HepG2 (cell line): Measurements from ENCODE around the gene AJM1. TPM values are rescaled to one million over a fixed set of nuclear protein-coding genes. Genes with fewer than 3 reads are reported as not detected.
A peak's percentile ranks its signal among the peaks of the same experiment; 100 is the strongest.

Source experiments
- CREB1 ChIP-seq, 2 experiments: fragments of 450-650 bp in 1 of 2; IDR thresholded peaks; 2 replicates each; pipeline ENCODE4 v1.6.1; 2016 to 2017; ENCODE audit warnings: control low read depth in 1 of 2, mild to moderate bottlenecking in 1 of 2, missing compliant biosample characterization in 1 of 2, missing genetic modification characterization in 1 of 2
- FOXA3 ChIP-seq: IDR thresholded peaks from 2 replicates; pipeline ENCODE4 v1.6.1; 2016; ENCODE audit warnings: missing genetic modification reagents, missing compliant biosample characterization
- HDAC6 ChIP-seq: fragments of 200-600 bp; sonication (generic); IDR thresholded peaks from 2 replicates; pipeline ENCODE4 v1.7.0; 2017; ENCODE audit warnings: mild to moderate bottlenecking, antibody characterized with exemption, low read length, low read depth
- HMG20B ChIP-seq: conservative IDR thresholded peaks from 2 replicates; pipeline ENCODE4 v1.6.1; 2016; ENCODE audit warnings: missing genetic modification reagents, missing compliant biosample characterization
- HOXA3 ChIP-seq: sonication (generic); formaldehyde crosslinking; IDR thresholded peaks from 2 replicates; pipeline ENCODE4 v1.5.0; 2020; ENCODE audit warnings: missing genetic modification reagents
- MAFG ChIP-seq: sonication (generic); formaldehyde crosslinking; IDR thresholded peaks from 2 replicates; pipeline ENCODE4 v1.5.1; 2020; ENCODE audit warnings: mild to moderate bottlenecking, missing genetic modification reagents
- MAFK ChIP-seq, 2 experiments: IDR thresholded peaks in 1 of 2; conservative IDR thresholded peaks in 1 of 2; 2 replicates each; pipeline ENCODE4 v1.6.1; 2011; ENCODE audit warnings: improper control_type of control experiment in 2 of 2, low read length in 2 of 2
- MTF2 ChIP-seq: sonication (generic); formaldehyde crosslinking; IDR thresholded peaks from 2 replicates; pipeline ENCODE4 v1.5.0; 2020; ENCODE audit warnings: missing genetic modification reagents, borderline replicate concordance
- NBN ChIP-seq: fragments of 450-650 bp; conservative IDR thresholded peaks from 2 replicates; pipeline ENCODE4 v1.6.1; 2017
- NFIC ChIP-seq: IDR thresholded peaks from 2 replicates; pipeline ENCODE4 v1.6.1; 2012; ENCODE audit warnings: mild to moderate bottlenecking, low read length, inconsistent platforms
- RBFOX2 ChIP-seq: fragments of 200-400 bp; formaldehyde crosslinking; IDR thresholded peaks from 2 replicates; pipeline ENCODE4 v1.6.1; 2017; ENCODE audit warnings: low read depth, mild to moderate bottlenecking, low read length
- RFX1 ChIP-seq: fragments of 450-650 bp; IDR thresholded peaks from 2 replicates; pipeline ENCODE4 v1.6.1; 2017
- YEATS4 ChIP-seq: sonication (generic); formaldehyde crosslinking; IDR thresholded peaks from 2 replicates; pipeline ENCODE4 v1.4.0; 2020; ENCODE audit warnings: missing genetic modification reagents, borderline replicate concordance
- ZKSCAN8 ChIP-seq: IDR thresholded peaks from 2 replicates; pipeline ENCODE4 v1.6.1; 2016; ENCODE audit warnings: borderline replicate concordance, missing genetic modification reagents, missing compliant biosample characterization
- ZNF224 ChIP-seq: sonication (generic); formaldehyde crosslinking; IDR thresholded peaks from 2 replicates; pipeline ENCODE4 v1.5.0; 2020; ENCODE audit warnings: mild to moderate bottlenecking, missing genetic modification reagents
- ZNF770 ChIP-seq: sonication (generic); formaldehyde crosslinking; IDR thresholded peaks from 2 replicates; pipeline ENCODE4 v1.5.0; 2020; ENCODE audit warnings: mild to moderate bottlenecking, missing genetic modification reagents
- ZNF773 ChIP-seq: sonication (generic); formaldehyde crosslinking; IDR thresholded peaks from 2 replicates; pipeline ENCODE4 v1.4.0; 2020; ENCODE audit warnings: missing genetic modification reagents, borderline replicate concordance
- polyA plus RNA-seq, 8 experiments: library from polyadenylated mRNA; depleted of rRNA in 3 of 8; stranded (reverse) in 7 of 8; unstranded in 1 of 8; fragments of >200 nt; fragmentation: Illumina TruSeq in 4 of 8; extraction: Trizol in 4 of 8; gene quantifications; 2 replicates each; pipeline versions ENCODE4 v1.2.1 to v1.2.3, GENCODE V29; 2011 to 2016; ENCODE audit warnings: low read depth in 4 of 8, missing spikeins in 1 of 8, mixed read lengths in 1 of 8; ENCODE audit not compliant: insufficient read depth in 1 of 8
- total RNA-seq, 5 experiments: library from RNA; depleted of rRNA; stranded (reverse); fragments of >200 nt; fragmentation: Illumina TruSeq; extraction: Trizol; gene quantifications; 2 replicates each; pipeline ENCODE4 v1.2.3, GENCODE V29; 2016; ENCODE audit warnings: low read depth in 1 of 5
- TF ChIP-seq, protein P1 (sequence below), 2 experiments: sonication (generic) in 1 of 2; formaldehyde crosslinking in 1 of 2; IDR thresholded peaks; 2 replicates each; pipeline versions ENCODE4 v1.6.1 to v1.9.0; 2014 to 2022; ENCODE audit warnings: antibody characterized with exemption in 1 of 2, borderline replicate concordance in 1 of 2, inconsistent platforms in 1 of 2, low read depth in 1 of 2, missing genetic modification reagents in 1 of 2
- TF ChIP-seq, protein P2 (sequence below): sonication (generic); formaldehyde crosslinking; IDR thresholded peaks from 2 replicates; pipeline ENCODE4 v1.4.0; 2020; ENCODE audit warnings: missing genetic modification reagents, borderline replicate concordance

The AJM1 gene
- total and polyA plus RNA-seq, 2 of the 13 experiments (the other 11 are each of a cell fraction or from before 2014, with no cell fraction given), result 1.1 to 1.2 TPM

DNA sequence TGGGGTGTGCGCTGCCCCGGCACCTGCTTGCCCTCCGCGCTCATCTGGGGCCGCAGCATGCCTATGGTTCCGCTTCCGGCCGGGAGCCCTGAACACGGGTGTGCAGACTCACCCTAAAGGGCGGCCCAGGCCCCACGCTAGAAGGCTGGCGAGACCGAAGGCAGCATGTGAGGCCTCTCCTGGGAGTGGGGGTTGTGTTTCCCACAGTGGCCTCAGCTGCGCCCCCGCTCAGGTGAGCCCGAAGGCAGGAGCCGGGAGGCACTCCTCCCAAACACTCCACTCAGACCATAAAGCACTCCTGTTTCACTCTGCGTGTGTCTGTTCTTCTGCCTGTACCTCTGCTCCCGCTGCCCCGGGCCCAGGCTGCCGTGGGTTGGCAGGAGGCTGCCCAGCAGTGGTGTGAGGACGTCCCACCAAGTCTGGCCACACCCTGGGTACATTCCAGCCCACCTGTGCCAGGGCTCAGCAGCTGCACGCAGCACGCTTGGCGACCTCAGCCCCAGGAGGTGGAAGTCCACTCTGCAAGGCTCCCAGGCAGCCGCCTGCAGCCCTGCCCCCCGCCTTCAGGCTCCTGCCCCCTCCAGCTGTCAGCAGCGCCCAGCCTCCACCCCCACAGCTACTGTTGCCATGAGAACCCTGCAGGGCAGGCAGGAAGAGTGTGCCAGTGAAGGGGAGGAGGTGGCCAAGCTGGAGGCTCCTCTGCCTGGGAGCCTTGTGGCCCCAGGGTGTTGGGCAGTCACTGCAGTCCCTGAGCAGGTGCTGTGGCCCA, 1.2 kb upstream of the AJM1 start (continued):
- TF ChIP-seq, protein P1, sequence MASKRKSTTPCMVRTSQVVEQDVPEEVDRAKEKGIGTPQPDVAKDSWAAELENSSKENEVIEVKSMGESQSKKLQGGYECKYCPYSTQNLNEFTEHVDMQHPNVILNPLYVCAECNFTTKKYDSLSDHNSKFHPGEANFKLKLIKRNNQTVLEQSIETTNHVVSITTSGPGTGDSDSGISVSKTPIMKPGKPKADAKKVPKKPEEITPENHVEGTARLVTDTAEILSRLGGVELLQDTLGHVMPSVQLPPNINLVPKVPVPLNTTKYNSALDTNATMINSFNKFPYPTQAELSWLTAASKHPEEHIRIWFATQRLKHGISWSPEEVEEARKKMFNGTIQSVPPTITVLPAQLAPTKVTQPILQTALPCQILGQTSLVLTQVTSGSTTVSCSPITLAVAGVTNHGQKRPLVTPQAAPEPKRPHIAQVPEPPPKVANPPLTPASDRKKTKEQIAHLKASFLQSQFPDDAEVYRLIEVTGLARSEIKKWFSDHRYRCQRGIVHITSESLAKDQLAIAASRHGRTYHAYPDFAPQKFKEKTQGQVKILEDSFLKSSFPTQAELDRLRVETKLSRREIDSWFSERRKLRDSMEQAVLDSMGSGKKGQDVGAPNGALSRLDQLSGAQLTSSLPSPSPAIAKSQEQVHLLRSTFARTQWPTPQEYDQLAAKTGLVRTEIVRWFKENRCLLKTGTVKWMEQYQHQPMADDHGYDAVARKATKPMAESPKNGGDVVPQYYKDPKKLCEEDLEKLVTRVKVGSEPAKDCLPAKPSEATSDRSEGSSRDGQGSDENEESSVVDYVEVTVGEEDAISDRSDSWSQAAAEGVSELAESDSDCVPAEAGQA (IDR thresholded peaks at IDR 0.05; ENCODE audit: low read depth), result no peak
- TF ChIP-seq, protein P1 (CRISPR knock-in tag; IDR thresholded peaks at IDR 0.05; ENCODE audit: borderline replicate concordance), result no peak
- TF ChIP-seq HMG20B (CRISPR knock-in tag), result 0 out of 2 replicates have a peak, but pooled peaks have one; percentile 11
- peak; percentile 71 for TF ChIP-seq RBFOX2
- TF ChIP-seq ZKSCAN8 (CRISPR knock-in tag), result no peak
- TF ChIP-seq FOXA3 (CRISPR knock-in tag), result no peak
- TF ChIP-seq NBN, result no peak
- TF ChIP-seq HDAC6, result no peak
- no peak for TF ChIP-seq MTF2 (CRISPR knock-in tag)
- TF ChIP-seq ZNF770, result no peak
- no peak for TF ChIP-seq MAFK (conservative IDR thresholded peaks at IDR 0.05 in 1 of 2, IDR thresholded peaks at IDR 0.05 in 1 of 2; ENCODE audit: low read length in 2 of 2)
- TF ChIP-seq, protein P2, sequence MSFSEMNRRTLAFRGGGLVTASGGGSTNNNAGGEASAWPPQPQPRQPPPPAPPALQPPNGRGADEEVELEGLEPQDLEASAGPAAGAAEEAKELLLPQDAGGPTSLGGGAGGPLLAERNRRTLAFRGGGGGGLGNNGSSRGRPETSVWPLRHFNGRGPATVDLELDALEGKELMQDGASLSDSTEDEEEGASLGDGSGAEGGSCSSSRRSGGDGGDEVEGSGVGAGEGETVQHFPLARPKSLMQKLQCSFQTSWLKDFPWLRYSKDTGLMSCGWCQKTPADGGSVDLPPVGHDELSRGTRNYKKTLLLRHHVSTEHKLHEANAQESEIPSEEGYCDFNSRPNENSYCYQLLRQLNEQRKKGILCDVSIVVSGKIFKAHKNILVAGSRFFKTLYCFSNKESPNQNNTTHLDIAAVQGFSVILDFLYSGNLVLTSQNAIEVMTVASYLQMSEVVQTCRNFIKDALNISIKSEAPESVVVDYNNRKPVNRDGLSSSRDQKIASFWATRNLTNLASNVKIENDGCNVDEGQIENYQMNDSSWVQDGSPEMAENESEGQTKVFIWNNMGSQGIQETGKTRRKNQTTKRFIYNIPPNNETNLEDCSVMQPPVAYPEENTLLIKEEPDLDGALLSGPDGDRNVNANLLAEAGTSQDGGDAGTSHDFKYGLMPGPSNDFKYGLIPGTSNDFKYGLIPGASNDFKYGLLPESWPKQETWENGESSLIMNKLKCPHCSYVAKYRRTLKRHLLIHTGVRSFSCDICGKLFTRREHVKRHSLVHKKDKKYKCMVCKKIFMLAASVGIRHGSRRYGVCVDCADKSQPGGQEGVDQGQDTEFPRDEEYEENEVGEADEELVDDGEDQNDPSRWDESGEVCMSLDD (CRISPR knock-in tag), result no peak
- no peak for TF ChIP-seq ZNF773 (CRISPR knock-in tag)
- TF ChIP-seq MAFG (CRISPR knock-in tag), result no peak
- peak; percentile 52 for TF ChIP-seq RFX1
- no peak for TF ChIP-seq ZNF224 (CRISPR knock-in tag)
- TF ChIP-seq NFIC, result no peak
- TF ChIP-seq HOXA3 (CRISPR knock-in tag), result no peak
- no peak for TF ChIP-seq YEATS4
- TF ChIP-seq CREB1 (IDR thresholded peaks at IDR 0.05), result no peak
- no peak for TF ChIP-seq CREB1 (CRISPR knock-in tag; IDR thresholded peaks at IDR 0.05)
